Muscle of leg (tissue), 11 donors: ENCODE results near the gene SNTB2. TPM values are rescaled to one million over a fixed set of nuclear protein-coding genes. Genes with fewer than 3 reads are reported as not detected.

ENCODE experiments used
- DNase-seq: peaks from one replicate; pipeline ENCODE4 v3.0.0; 2013
- H3K27ac ChIP-seq: one replicate; pipeline ENCODE4 v1.5.1; 2013; ENCODE audit warnings: mild to moderate bottlenecking, low read length, control low read depth
- H3K27me3 ChIP-seq: one replicate; pipeline ENCODE4 v1.6.1; 2013; ENCODE audit warnings: low read length; ENCODE audit not compliant: control insufficient read depth, insufficient read depth
- H3K36me3 ChIP-seq: one replicate; pipeline ENCODE4 v1.6.1; 2013; ENCODE audit warnings: low read length; ENCODE audit not compliant: control insufficient read depth, insufficient read depth
- H3K4me1 ChIP-seq: one replicate; pipeline ENCODE4 v1.6.1; 2013; ENCODE audit warnings: low read length; ENCODE audit not compliant: control insufficient read depth, insufficient read depth
- H3K4me3 ChIP-seq: one replicate; pipeline ENCODE4 v1.5.1; 2013; ENCODE audit warnings: low read length, control low read depth
- H3K9me3 ChIP-seq: replicated peaks from 2 replicates; pipeline ENCODE4 v1.6.1; 2013; ENCODE audit warnings: low read depth, low read length; ENCODE audit not compliant: control insufficient read depth
- WGBS: methylation state at CpG from one replicate; pipeline ENCODE4 v1.1.5; 2013; ENCODE audit warnings: missing lambda C conversion rate; ENCODE audit not compliant: insufficient coverage; 5-methylcytosine and 5-hydroxymethylcytosine counted together
- polyA plus RNA-seq, 8 donors: library from polyadenylated mRNA; unstranded; fragments of 120-200 nt; gene quantifications; one replicate each; pipeline versions ENCODE4 v1.2.1 to v1.2.3, GENCODE V29; 2013; ENCODE audit warnings: inconsistent platforms in 1 of 8, low replicate concordance in 1 of 8; ENCODE audit not compliant: insufficient read length in 8 of 8, insufficient read depth in 1 of 8
- total RNA-seq: library from RNA; stranded (reverse); fragments of 120-200 nt; gene quantifications from one replicate; pipeline ENCODE4 v1.2.4, GENCODE V29; 2013

Gene SNTB2
- total and polyA plus RNA-seq, 9 donors: 10.4 to 21.2 (median 14.3) TPM

DNA sequence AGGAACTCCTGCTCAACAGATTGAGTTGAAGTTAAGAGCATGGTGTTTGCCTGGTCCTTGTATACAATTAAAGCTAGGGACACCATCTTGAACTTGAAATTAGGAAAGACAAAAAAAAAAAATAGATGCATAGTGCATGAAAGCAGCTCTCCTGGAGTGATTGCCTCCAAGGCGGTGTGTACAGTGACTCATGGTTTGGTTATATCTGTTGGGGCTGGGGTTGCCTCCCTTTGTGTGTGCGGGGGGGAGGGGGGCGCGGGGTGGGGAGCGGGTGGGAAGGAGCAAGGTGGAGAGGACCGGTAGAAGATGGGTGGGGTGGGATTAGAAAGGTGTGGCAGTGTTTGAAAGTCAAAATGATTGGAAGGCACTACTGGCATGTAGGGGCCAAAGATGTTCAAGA, 161.3 kb downstream of the SNTB2 start:
- DNase-seq: no peak
- Histone ChIP-seq H3K4me3 (no peak overlapping the region), H3K36me3 (peaks cover 27% of the 10 kb centered on the region), H3K27ac (no peak overlapping the region), H3K9me3 (no peaks in the 10 kb centered on the region), H3K27me3 (no peaks in the 10 kb centered on the region), H3K4me1 (no peaks in the 10 kb centered on the region)
- 88% methylated on average over 1 of the region's 6 CpGs for WGBS

GRCh38 chr16:69349536-69349935, 162.6 kb downstream of the SNTB2 start:
- Histone ChIP-seq H3K9me3 (no peaks in the 10 kb centered on the region), H3K27ac (no peak overlapping the region), H3K4me1 (no peaks in the 10 kb centered on the region), H3K4me3 (no peak overlapping the region), H3K36me3 (peaks cover 21% of the 10 kb centered on the region), H3K27me3 (no peaks in the 10 kb centered on the region)
- WGBS: 78% methylated on average over 8 of the region's 10 CpGs
- no peak for DNase-seq

GRCh38 chr16:69350536-69351133, 163.7 kb downstream of the SNTB2 start:
- Histone ChIP-seq H3K4me3 (no peak overlapping the region), H3K9me3 (no peaks in the 10 kb centered on the region), H3K27me3 (no peaks in the 10 kb centered on the region), H3K36me3 (peaks cover 26% of the 10 kb centered on the region), H3K27ac (no peak overlapping the region), H3K4me1 (no peaks in the 10 kb centered on the region)
- 100% methylated on average over 3 of the region's 6 CpGs for WGBS
- no peak for DNase-seq

DNA sequence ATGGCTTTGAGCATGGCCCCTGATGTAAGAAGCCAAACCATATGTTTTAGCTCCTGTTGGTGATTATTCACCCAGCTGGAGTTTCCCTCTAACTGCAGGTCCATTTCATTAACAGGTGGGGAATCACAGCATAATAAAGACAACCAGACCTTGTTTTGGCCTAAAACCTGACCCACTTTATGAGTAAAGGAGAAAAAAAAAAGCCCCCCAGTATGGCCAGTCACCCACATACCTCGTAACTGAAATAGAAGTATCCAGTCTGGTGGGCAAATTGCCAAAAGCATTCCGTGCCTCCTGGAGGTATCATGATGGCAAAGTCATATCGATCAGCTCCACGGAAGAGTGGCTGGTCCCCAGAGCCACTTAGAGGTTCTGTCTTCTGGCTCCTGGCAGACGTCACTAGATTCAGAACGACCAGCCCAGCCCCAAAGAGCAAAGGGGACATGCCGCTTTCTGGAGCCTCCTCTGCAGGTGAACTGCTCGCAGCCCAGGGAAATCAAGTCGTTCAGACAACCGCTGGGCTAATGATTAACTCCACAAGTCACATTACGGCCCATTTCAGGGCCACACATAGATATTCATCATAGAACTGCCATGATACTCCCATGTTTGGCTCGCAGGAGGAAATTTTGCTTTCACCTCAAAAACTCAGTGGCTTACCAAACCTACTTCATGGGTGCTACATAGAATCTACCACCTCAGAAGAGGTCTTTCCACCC, 164.5 kb downstream of the SNTB2 start, which contains the start of gene TMED6:
TMED6 (minus strand) TSS at position 478 of the 719 bp plus-strand sequence; CDS start at position 445, 33 bp downstream.
- WGBS: 73% methylated on average over 8 of the region's 12 CpGs
- Histone ChIP-seq H3K4me3 (no peak within 1 kb of the TSS), H3K4me1 (peaks cover 3% of the 10 kb centered on the region), H3K27me3 (no peaks in the 10 kb centered on the region), H3K27ac (no peak within 1 kb of the TSS), H3K9me3 (no peaks in the 10 kb centered on the region), H3K36me3 (peaks cover 33% of the 10 kb centered on the region)
- no peak for DNase-seq

Other genes starting within 250 kb of the SNTB2 start
- 0.58 TPM for gene HAS3, start 81.5 kb upstream of the SNTB2 start, total RNA-seq
- 1 to 10 TPM; 1.3 to 6.6 (median 2.1) TPM for gene HAS3, start 81.5 kb upstream of the SNTB2 start, polyA plus RNA-seq
- 27.1 TPM for gene CHTF8, start 54.6 kb upstream of the SNTB2 start, total RNA-seq
- 10 to 100 TPM; 58.5 to 83.2 (median 67.6) TPM for gene CHTF8, start 54.6 kb upstream of the SNTB2 start, polyA plus RNA-seq
- 16.9 TPM for gene UTP4, start 54.5 kb upstream of the SNTB2 start, total RNA-seq
- gene UTP4, start 54.5 kb upstream of the SNTB2 start, polyA plus RNA-seq: 10 to 100 TPM; 33.7 to 41.0 (median 35.2) TPM
- gene VPS4A, start 124.2 kb downstream of the SNTB2 start, total RNA-seq: 17.9 TPM
- 10 to 100 TPM; 34.9 to 42.1 (median 36.8) TPM for gene VPS4A, start 124.2 kb downstream of the SNTB2 start, polyA plus RNA-seq
- 6.5 TPM for gene PDF, start 143.4 kb downstream of the SNTB2 start, total RNA-seq
- 1 to 10 TPM; 5.9 to 8.1 (median 6.4) TPM for gene PDF, start 143.4 kb downstream of the SNTB2 start, polyA plus RNA-seq
- 27.1 TPM for gene COG8, start 152.4 kb downstream of the SNTB2 start, total RNA-seq
- gene COG8, start 152.4 kb downstream of the SNTB2 start, polyA plus RNA-seq: 10 to 100 TPM; 19.2 to 25.3 (median 22.0) TPM
- 14.5 TPM for gene NIP7, start 152.6 kb downstream of the SNTB2 start, total RNA-seq
- 10 to 100 TPM; 17.0 to 27.0 (median 24.3) TPM for gene NIP7, start 152.6 kb downstream of the SNTB2 start, polyA plus RNA-seq
- gene TMED6, start 164.6 kb downstream of the SNTB2 start, total RNA-seq: 0.22 TPM
- gene TMED6, start 164.6 kb downstream of the SNTB2 start, polyA plus RNA-seq: 1 to 10 TPM; 1.0 to 1.7 (median 1.2) TPM
- gene TERF2, start 198.8 kb downstream of the SNTB2 start, total RNA-seq: 9.8 TPM
- 10 to 100 TPM; 22.3 to 34.7 (median 29.6) TPM for gene TERF2, start 198.8 kb downstream of the SNTB2 start, polyA plus RNA-seq
- gene CYB5B, start 237.5 kb downstream of the SNTB2 start, total RNA-seq: 55.5 TPM
- gene CYB5B, start 237.5 kb downstream of the SNTB2 start, polyA plus RNA-seq: 10 to 100 TPM; 58.3 to 74.5 (median 66.9) TPM